SIG-M5 treated with dmso at 0.1 percent for 504 hours (cell line): Measurements from ENCODE around the gene REXO1.
"Not testable (repeated sequence)": the region's sequence is repeated elsewhere in the genome, so short reads cannot be mapped to it uniquely, and the experiment has no call there.

Experiments
- DNase-seq: peaks from one replicate; lab custom pipeline; 2025; ENCODE audit not compliant: unreplicated experiment; lab: John Stamatoyannopoulos, UW

The REXO1 gene, protein sequence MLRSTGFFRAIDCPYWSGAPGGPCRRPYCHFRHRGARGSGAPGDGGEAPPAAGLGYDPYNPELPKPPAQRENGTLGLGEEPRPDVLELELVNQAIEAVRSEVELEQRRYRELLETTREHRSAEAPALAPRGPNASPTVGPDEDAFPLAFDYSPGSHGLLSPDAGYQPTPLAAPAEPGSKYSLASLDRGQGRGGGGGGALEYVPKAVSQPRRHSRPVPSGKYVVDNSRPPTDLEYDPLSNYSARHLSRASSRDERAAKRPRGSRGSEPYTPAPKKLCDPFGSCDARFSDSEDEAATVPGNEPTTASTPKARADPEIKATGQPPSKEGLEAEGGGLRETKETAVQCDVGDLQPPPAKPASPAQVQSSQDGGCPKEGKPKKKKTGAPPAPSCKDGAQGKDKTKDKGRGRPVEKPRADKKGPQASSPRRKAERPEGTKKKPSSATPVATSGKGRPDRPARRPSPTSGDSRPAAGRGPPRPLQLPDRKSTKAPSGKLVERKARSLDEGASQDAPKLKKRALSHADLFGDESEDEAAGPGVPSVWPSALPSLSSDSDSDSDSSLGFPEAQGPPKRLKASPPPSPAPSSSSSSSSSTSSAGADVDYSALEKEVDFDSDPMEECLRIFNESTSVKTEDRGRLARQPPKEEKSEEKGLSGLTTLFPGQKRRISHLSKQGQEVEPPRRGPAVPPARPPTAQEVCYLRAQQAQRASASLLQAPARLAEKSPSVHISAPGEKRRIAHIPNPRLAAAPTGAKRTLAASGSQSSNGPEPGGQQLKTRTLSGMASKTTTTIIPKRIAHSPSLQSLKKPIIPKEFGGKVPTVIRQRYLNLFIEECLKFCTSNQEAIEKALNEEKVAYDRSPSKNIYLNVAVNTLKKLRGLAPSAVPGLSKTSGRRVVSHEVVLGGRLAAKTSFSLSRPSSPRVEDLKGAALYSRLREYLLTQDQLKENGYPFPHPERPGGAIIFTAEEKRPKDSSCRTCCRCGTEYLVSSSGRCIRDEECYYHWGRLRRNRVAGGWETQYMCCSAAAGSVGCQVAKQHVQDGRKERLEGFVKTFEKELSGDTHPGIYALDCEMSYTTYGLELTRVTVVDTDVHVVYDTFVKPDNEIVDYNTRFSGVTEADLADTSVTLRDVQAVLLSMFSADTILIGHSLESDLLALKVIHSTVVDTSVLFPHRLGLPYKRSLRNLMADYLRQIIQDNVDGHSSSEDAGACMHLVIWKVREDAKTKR

DNA sequence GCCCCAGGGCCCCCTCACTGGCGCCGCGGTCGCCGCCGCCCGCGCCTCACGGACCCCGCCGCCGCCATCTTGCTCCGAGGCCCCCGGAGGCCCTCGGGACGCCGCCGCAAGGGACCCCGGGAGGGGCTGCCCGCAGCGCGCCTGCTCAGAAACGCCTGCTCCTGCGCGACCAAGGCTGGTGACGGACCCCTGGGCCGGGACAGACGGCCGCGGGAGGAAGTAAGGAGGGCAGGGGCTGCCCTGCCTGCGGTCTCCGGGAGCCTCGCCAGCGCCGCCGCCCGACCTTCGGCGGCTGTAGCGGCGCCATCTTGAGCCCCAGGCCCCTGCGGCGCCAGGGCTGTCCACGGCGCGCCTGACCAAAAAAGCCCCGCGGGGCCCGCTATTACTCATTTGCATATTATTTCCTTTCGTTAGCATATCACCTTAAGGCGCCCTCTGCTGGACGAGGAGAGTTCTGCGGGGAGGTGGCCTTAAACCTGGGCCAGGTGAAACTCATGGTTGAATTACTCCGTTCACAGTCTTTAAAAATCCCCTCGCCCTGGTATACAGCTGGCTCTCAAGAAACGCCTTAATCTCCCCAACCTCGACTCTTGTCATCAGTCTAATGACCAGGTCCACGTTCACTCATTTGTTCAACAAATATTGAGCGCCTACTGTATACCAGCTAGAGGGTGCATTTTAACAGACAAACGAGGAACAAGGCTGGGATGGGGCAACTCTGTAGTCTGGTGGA lies at the start of gene REXO1:
Gene REXO1 (minus strand): TSS at position 85 of the 733 bp plus-strand sequence. CDS start 125 bp downstream, outside the sequence.
- peak; percentile 84 for DNase-seq

DNA sequence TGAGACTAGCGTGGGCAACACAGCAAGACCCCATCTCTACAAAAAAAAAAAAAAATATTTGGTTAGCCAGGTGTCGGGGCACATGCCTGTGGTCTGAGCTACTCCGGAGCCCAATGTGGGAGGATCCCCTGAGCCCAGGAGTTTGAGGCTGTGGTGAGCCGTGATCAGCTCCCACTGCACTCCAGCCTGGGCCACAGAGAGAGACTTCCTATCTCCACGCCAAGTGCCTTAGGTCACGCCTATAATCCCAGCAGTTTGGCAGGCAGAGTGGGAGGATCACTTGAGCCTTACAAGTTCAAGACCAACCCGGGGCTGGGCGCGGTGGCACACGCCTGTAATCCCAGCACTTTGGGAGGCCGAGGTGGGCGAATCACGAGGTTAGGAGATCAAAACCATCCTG lies 48.2 kb upstream of the REXO1 start:
- DNase-seq: no peak

DNA sequence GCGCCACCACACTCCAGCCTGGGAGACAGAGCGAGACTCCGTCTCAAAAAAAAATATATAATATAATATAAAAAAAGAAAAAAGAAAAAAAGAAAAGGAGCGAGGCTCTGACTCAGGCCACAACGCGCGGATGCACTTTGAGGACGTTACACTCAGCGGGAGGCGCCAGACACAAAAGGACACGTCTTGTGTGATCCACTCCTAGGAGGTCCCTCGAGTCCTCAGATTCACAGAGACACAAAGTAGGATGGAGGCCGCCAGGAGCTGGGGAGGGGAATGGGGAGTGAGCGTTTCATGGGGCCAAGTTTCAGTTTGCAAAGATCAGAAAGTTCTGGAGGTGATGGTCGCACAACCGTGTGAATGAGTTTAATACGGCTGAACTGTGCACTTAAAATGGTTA lies 45.5 kb upstream of the REXO1 start:
- DNase-seq: no peak

DNA sequence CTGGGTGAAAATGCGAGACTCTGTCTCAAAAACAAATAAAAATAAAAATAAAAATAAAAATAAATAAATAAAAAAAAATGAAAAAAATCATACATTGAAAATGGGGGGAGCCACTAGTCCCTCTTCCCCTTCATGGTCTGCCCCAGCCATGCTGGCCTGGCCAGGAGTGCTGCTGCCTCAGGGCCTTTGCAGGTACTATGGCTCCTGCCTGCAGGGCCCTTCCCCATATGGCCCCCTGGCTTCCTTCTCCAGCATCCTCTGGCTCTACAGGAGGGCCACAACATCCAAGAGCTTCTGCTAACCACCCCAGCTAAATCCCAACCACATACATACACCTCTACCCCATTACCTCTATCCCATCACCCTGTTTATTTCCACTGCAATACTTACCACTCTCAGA lies 41.6 kb upstream of the REXO1 start:
- no peak for DNase-seq

DNA sequence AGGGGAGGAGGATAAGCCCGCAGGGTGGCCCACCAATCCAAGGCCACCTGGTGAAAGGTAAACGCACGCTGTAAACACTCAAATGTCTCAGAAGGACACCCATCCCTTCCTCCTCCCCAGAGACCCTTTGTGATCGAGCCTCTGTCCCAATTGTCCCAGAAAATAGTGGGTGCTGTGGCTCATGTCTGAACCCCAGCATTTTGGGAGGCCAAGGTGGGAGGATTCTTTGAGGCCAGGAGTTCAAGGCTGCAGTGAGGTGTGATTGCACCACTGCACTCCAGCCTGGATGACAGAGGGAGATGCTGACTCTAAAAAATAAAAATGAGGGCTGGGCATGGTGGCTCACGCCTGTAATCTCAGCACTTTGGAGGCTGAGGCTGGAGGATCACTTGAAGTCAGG lies 40.1 kb upstream of the REXO1 start:
- DNase-seq: no peak

DNA sequence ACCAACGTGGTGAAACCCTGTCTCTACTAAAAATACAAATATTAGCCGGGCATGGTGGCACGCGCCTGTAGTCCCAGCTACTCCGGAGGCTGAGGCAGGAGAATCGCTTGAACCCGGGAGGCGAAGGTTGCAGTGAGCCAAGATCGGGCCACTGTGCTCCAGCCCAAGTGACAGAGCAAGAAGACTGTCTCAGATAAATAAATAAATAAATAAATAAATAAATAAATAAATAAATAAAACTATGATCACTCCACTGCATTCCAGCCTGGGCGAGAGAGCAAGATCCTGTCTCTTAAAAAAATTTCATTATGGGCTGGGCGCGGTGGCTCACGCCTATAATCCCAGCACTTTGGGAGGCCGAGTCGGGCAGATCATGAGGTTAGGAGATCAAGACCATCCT lies 38.1 kb upstream of the REXO1 start:
- not testable (repeated sequence) for DNase-seq

DNA sequence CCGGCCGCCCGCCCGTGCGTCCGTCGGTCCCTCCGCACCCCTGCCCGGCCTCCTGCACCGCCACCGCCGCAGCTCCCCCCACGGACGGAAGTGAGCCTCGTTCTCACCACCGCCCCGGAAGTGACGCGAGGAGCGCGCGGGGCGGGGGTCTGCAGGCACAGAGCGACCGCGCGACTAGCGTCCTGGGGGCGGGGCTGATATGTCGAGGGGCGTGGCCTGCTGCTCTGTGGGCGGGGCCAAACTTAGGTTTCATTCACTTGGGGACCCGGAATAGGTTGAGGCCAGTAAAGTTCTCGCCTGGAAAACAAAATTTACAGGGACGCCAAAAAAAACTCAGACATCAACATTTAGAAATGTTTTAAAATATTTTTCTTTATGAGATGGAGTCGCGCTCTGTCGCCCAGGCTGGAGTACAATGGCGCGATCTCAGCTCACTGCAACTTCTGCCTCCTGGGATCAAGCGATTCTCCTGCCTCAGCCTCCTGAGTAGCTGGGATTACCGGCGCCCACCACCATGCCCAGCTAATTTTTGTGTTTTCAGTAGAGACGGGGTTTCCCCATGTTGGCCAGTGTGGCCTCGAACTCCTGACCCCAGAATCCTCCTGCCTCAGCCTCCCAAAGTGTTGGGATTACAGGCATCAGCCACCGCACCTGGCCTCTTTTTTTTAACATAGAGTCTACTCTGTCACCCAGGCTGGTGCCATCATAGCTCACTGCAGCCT lies 37.3 kb upstream of the REXO1 start, which contains the start of gene ABHD17A:
Gene ABHD17A (minus strand): TSS at position 99 of the 722 bp plus-strand sequence. CDS start 3,930 bp downstream, outside the sequence.
- peak; percentile 87 for DNase-seq

DNA sequence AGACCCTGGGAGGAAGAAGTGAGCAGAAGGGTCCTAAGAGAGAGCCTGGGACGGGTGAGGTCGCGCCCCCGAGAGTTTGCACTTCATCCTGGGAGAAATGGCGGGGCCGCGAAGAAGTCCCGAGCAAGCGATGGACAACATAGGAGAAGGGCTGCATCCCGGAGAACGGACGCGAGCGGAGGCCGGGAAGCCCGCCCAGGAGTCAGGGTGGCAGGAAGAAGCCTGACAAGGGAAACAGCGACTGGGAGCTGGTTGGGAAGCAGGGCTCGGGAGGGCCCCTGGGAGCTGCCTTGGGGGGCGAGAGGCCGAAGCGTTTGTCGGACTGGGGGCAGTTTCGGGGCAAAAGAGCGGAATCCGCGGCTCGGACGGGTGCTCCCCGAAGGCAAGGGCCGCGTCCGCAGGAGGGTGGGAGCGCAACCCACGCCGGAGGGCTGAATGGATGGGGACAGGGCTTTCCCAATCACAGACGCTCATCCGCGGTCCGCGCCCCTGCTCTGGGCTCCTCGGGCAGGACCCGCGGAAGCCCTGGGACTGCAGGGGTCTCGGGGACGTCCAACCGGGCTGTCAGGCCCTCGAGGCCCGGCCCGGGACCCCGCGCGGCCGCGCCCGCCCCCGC lies 36.5 kb upstream of the REXO1 start:
- no peak for DNase-seq

DNA sequence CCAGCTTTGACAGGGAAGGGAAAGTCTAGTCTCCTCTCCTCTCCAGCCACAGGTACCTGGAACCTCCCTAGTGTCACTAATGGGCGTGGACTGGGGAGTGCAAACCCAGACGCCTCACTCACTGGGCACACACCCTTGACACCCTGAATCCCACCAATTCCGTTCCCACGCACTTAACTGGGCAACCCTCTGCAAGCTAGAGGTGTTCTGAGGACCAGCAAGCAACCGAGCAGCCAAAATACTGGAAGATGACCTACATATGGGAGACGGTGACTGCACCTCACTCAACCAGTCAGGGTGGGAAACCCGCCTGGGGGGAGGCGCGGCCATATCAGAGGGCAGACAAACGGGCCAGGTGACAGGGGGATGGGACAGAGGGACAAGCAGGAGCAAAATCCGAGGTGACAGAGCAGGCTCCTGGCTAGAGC lies 36.0 kb upstream of the REXO1 start:
- no peak for DNase-seq

DNA sequence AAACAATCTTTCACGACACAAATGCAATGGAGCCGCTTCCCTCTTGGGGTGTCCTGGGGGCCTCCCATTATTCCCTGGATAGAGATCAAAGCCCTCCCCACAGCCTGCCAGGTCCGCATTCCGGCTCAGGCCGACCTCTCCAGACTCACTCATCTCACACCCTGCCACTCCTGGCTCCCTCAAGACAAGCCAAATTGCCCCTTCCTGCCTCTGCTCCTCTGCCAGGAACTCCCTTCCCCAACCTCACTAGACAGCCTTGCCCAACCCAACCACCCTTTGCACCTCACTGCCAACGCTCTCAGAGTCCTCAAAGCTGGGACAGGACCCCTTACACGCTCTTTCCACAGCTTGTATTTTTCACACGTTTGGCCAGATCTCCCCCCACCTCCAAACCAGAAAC lies 35.5 kb upstream of the REXO1 start:
- no peak for DNase-seq

DNA sequence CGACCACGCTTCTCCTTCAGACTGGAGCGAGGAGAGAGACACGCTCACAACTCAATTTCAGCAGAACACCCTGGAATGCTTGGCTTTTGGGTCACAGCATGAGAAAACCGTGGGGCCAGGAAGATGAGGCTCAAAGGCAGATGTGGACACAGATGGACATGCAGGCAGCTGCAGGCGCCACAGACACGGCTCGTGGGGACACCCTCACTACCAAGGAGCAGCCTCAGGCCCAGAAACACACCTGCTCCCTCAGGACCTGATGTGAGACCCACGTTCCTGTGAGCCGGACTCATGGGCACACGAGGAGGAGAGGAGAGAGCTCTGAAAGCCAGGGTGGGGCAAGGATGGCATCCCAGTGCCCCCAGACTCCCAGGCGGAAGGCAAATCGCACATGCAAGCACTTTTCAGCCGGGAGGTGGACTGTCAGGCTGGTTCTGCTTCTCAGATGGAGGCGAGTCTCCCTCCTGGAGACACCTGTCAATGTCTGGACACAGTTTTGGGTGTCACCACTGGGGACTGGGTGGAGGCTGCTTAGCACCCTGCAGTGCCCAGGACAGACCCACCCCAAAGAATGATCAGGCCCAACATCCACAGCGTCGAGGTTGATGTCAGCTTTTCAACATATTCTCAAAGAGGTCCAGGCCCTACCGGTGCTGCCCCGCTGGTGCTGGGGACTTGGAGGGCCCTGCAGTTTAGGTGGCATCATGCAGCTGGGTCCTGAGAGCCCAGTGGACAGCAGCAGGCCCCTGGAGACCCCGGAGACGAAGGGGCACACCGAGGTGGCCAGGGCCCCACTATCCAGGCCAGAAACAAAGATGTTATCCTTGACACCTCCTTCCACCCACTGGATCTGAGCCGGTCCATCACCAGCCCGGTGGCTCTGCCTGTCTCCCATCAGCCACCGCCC lies 34.8 kb upstream of the REXO1 start:
- DNase-seq: no peak

DNA sequence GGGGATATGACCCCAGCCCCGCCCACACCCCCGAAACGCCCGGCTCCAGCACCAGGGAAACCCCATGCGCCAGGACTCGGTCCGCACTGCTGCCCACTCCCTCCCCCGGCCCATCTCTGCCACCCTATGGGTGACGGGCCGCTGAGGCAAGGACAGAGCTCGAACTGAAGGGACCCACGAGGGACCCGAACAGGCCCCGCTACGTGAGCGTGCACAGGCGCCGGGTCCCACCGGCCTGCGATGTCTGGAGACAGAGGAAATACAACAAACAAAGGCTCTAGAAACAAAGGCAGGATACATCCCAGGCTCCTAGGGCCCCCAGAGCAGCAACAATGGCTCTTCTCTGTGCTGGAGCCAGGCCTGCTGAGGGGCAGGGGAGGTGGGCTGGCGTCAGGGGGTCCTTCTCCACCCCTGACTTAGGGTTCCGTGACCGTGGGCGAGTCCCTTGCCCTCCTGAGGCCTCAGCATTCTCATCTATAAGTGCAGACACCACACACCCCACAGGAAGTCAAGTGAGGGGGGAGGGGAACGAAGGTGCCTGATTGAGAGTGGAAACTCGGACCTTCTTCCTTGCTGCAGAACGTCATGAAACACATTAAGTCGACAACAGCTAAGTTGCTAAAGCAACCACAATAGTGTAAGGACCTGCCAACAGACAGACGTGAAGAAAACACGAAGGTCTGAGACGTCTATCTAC lies 34.0 kb upstream of the REXO1 start:
- no peak for DNase-seq

DNA sequence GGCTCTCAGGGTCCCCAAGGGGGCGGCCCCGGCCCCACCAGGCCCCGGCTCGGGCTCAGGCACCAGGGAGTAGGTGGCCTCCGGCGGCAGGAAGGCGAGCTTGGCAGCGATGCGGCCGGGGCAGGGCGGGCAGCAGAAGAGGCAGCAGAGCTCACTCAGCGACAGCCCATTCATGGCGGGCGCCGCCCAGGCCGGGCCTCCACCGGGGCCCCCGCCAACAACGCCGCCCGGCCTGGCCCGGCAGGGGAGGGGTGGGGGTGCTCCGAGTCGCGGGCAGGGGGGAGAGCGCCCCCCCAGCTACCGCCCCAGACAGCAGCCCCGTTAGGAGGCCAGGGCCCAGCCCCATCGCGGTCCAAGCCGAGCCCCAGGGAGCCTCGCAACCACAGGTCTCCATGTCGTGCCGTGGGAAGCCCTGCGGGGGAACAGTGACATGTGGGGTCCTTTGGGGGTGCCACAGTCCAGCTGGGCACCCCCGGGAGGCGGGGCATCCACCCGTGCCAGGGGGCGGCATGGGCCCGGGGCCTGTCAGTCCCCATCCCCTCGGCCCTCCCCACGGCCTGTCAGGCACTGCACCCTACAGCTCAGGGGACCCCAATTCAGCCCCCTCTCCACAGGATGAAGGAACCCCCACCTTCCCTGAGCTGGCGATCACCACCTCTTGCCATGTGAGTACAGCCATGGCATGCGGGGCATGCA lies 33.3 kb upstream of the REXO1 start:
- not testable (repeated sequence) for DNase-seq

DNA sequence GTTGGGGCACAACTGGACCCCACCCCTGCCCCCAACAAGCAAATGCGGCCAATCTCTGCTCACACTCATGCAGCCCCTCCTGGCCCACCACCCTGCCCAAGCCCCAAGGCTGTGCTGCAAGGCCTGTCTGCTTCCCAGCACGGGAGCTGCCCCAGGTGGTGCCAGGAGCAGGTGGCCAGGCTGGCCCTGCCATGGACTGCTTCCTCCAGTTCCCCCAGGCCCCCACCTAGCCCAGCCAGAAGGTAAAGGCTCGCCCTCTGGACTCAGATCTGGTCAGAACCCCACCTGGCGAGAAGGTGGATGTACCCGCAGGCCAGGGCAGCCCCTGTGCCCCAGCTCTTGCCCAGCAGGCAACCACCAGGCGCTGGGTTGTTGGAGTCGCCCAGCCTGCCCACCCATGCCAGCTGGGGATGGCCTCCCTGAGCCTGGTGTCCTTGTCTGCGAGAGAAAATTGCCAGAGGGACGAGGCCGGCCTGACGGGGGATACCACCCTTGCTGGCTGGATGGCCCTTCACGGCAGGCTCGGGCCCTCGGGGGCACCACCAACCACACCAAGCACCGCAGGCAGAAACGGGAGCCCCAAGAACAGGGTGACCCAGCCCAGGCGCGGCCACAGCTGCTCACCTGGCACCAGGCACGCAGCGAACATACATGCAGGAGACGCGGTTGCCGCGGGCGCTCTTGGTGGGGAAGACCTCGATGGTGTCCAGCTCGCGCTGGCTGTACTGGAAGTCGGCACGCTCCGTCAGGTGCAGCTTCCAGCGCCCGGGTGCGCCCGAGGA lies 32.5 kb upstream of the REXO1 start:
- DNase-seq: no peak

DNA sequence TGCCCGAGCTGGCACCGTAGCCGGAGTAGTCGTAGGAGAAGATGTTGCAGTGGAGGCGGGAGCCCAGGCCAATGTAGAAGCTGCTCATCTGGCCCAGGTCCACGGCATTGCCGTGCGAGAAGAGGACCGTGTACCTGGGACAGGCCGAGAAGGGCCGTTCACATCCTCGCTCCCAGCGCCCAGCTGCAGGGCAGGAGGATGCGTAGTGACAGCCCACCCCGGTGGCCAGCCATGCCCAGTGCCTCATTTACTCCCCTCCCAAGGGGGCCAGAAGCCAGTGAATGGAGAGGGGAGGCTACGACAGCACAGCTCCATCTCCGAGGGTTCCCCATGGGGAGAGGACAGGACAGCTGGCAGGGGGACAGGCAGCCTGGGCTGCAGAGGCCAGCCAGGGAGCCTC lies 31.7 kb upstream of the REXO1 start:
- not testable (repeated sequence) for DNase-seq

DNA sequence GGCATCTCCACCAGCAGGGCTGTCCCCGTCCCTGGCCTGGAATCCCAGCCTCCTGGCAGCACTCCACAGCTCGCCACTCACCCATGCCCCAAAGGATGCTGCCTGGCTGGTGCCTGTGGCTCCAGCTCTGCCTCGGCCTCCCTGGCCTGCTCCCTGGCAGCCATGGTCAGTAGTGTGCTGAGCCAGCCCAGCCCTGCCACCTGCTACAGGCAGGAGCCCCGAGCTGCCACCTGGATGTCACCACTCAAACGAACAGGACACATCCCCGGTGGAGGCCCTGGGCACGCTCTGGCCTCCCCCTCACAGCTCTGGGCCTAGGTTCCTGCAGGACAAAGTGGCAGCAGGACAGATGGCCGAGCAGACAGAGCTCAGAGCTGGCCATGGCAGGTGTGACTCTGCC lies 30.3 kb upstream of the REXO1 start:
- not testable (repeated sequence) for DNase-seq
